Measurements from ENCODE around the gene SSBP4. TPM values are rescaled to one million over a fixed set of nuclear protein-coding genes. Genes with fewer than 3 reads are reported as not detected.
A peak's percentile ranks its signal among the peaks of the same experiment; 100 is the strongest.

The SSBP4 gene
- total RNA-seq, 4 donors from 2014 or later = 67.4 to 172 (median 84.2) TPM

DNA sequence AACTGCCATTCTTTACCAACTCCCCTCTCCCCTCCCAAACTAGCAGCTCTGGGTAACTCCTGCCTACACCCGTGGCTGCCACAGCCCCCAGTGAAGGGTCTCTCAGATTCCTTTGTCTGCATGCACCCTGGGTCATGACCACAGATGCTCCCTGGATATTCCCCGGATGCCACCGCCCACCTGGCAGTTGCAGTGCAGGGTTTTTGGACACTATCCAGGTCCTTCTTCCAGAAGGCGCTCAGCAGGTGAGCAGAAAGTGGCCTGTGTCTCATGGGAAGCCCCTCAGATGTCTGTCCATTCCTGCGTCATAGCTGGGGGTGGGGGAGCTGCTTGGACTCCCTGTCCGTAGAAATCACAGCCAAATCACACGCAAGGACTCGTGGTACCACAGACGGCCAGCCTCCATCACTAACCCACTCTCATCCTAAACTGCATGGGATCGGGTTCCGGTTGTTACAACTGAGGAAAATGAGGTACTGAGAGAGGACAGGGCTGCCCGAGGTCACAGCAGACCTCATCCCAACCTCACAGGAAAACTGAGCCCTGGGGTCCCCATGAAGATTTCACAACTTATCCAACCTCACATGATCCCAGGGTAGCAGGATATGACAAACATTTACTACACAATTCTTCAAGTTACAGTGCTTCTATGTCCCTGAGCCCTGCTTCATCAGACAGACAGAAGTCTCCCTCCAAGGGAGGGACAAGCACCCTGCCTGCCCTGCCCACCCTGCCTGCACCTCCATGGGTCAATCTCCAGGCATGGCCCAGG, 64.1 kb downstream of the SSBP4 start:
- WGBS, 2 donors = 56 to 62% methylated on average over 12 of the region's 12 CpGs
- peak overlapping the region in 2 of 4 donors; percentile 14 to 47 for H3K27ac ChIP-seq
- H3K27me3 ChIP-seq = no peaks in the 10 kb centered on the region

More for the DNA sequence above, 64.1 kb downstream of the SSBP4 start:
- DNase-seq (ENCODE audit: low spot score in 2 of 2) = no peak
- no peak for TF ChIP-seq POLR2A (IDR thresholded peaks at IDR 0.05)
- no peak for TF ChIP-seq EP300 (IDR thresholded peaks at IDR 0.05)
- TF ChIP-seq, protein P1, sequence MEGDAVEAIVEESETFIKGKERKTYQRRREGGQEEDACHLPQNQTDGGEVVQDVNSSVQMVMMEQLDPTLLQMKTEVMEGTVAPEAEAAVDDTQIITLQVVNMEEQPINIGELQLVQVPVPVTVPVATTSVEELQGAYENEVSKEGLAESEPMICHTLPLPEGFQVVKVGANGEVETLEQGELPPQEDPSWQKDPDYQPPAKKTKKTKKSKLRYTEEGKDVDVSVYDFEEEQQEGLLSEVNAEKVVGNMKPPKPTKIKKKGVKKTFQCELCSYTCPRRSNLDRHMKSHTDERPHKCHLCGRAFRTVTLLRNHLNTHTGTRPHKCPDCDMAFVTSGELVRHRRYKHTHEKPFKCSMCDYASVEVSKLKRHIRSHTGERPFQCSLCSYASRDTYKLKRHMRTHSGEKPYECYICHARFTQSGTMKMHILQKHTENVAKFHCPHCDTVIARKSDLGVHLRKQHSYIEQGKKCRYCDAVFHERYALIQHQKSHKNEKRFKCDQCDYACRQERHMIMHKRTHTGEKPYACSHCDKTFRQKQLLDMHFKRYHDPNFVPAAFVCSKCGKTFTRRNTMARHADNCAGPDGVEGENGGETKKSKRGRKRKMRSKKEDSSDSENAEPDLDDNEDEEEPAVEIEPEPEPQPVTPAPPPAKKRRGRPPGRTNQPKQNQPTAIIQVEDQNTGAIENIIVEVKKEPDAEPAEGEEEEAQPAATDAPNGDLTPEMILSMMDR (IDR thresholded peaks at IDR 0.05) = no peak
- H3K4me1 ChIP-seq = peaks cover 0 to 88% (median 70%) of the 10 kb centered on the region in 4 donors
- H3K4me3 ChIP-seq = no peak overlapping the region
- no peaks in the 10 kb centered on the region for H3K9me3 ChIP-seq
- H3K36me3 ChIP-seq = no peaks in the 10 kb centered on the region

Small RNAs within 50 kb of the gene (small RNA-seq; reads per million reads assigned to genes)
- not detected for gene MIR3189

Other genes with a start within 250 kb of the SSBP4 start
- gene IFI30, start 245.6 kb upstream of the SSBP4 start, total RNA-seq = 100 to 1,000 TPM in 1 of 4 donors, 10 to 100 TPM in 3; 19.0 to 101 (median 29.4) TPM
- gene MPV17L2, start 226.2 kb upstream of the SSBP4 start, total RNA-seq = 10 to 100 TPM; 11.1 to 19.0 (median 15.5) TPM
- gene RAB3A, start 215.4 kb upstream of the SSBP4 start, total RNA-seq = 1 to 10 TPM in 3 of 4 donors, not detected in 1; 1.5 to 5.1 (median 3.9) TPM
- gene PDE4C, start 193.0 kb upstream of the SSBP4 start, total RNA-seq = under 1 TPM in 3 of 4 donors, not detected in 1; under 0.01 to 0.60 (median 0.59) TPM
- 10 to 100 TPM in 2 of 4 donors, 1 to 10 TPM in 2; 2.3 to 11.4 (median 8.2) TPM for gene IQCN, start 144.9 kb upstream of the SSBP4 start, total RNA-seq
- gene JUND, start 137.8 kb upstream of the SSBP4 start, total RNA-seq = 100 to 1,000 TPM; 309 to 553 (median 486) TPM
- 100 to 1,000 TPM in 3 of 4 donors, 10 to 100 TPM in 1; 70.4 to 167 (median 156) TPM for gene LSM4, start 96.3 kb upstream of the SSBP4 start, total RNA-seq
- 10 to 100 TPM; 15.9 to 27.9 (median 20.1) TPM for gene PGPEP1, start 78.8 kb upstream of the SSBP4 start, total RNA-seq
- 10 to 100 TPM in 2 of 4 donors, 1 to 10 TPM in 2; 4.2 to 31.0 (median 13.2) TPM for gene GDF15, start 33.2 kb upstream of the SSBP4 start, total RNA-seq
- 10 to 100 TPM in 2 of 4 donors, 1 to 10 TPM in 2; 9.0 to 13.8 (median 9.8) TPM for gene LRRC25, start 21.8 kb upstream of the SSBP4 start, total RNA-seq
- 10 to 100 TPM; 43.5 to 82.2 (median 52.4) TPM for gene ISYNA1, start 18.7 kb downstream of the SSBP4 start, total RNA-seq
- 10 to 100 TPM; 13.8 to 45.9 (median 26.0) TPM for gene ELL, start 102.7 kb downstream of the SSBP4 start, total RNA-seq
- 100 to 1,000 TPM; 391 to 451 (median 434) TPM for gene FKBP8, start 124.2 kb downstream of the SSBP4 start, total RNA-seq
- 100 to 1,000 TPM; 122 to 298 (median 167) TPM for gene KXD1, start 138.5 kb downstream of the SSBP4 start, total RNA-seq
- gene UBA52, start 152.5 kb downstream of the SSBP4 start, total RNA-seq = 100 to 1,000 TPM; 504 to 826 (median 521) TPM
- gene REX1BD, start 169.4 kb downstream of the SSBP4 start, total RNA-seq = 100 to 1,000 TPM; 186 to 226 (median 210) TPM
- 100 to 1,000 TPM in 1 of 4 donors, 10 to 100 TPM in 3; 27.4 to 115 (median 43.6) TPM for gene CRLF1, start 187.4 kb downstream of the SSBP4 start, total RNA-seq
- gene TMEM59L, start 193.5 kb downstream of the SSBP4 start, total RNA-seq = 10 to 100 TPM in 1 of 4 donors, 1 to 10 TPM in 2, not detected in 1; 3.1 to 12.6 (median 4.2) TPM
- 10 to 100 TPM; 12.9 to 38.4 (median 15.1) TPM for gene KLHL26, start 217.6 kb downstream of the SSBP4 start, total RNA-seq